Peyer's patch (tissue), 4 donors: ENCODE data around the gene SAMSN1. TPM values are rescaled to one million over a fixed set of nuclear protein-coding genes. Genes with fewer than 3 reads are reported as not detected.
A peak's percentile ranks its signal among the peaks of the same experiment; 100 is the strongest.
"Not testable (repeated sequence)": the region's sequence is repeated elsewhere in the genome, so short reads cannot be mapped to it uniquely, and the experiment has no call there.

Experiments
- DNase-seq, 3 donors: peaks; one replicate each; pipeline ENCODE4 v3.0.0-alpha.2; 2017 to 2019
- H3K27ac ChIP-seq, 4 donors: fragments of 200-600 bp; sonication (generic); one replicate each; pipeline ENCODE4 v1.5.1; 2016 to 2019
- H3K27me3 ChIP-seq, 2 donors: fragments of 200-600 bp; sonication (generic); one replicate each; pipeline ENCODE4 v1.5.1; 2019
- H3K36me3 ChIP-seq, 3 donors: fragments of 200-600 bp; sonication (generic); one replicate each; pipeline ENCODE4 v1.5.1; 2016 to 2019
- H3K4me1 ChIP-seq, 4 donors: fragments of 200-600 bp; sonication (generic); one replicate each; pipeline ENCODE4 v1.5.1; 2016 to 2019
- H3K4me3 ChIP-seq, 4 donors: fragments of 200-600 bp; sonication (generic); 1 replicate in 3 of 4; 2 replicates in 1 of 4; pipeline ENCODE4 v1.5.1; 2016 to 2019; ENCODE audit warnings: mild to moderate bottlenecking in 1 of 4
- H3K9me3 ChIP-seq, 4 donors: fragments of 200-600 bp; sonication (generic); one replicate each; pipeline ENCODE4 v1.5.1; 2016 to 2019; ENCODE audit warnings: mild to moderate bottlenecking in 1 of 4
- CTCF ChIP-seq, 6 experiments: fragments of 450-650 bp in 4 of 6; fragments of 200-600 bp in 2 of 6; sonication (generic) in 1 of 6; IDR thresholded peaks; one replicate each; pipeline ENCODE4 v1.5.1; 2017 to 2019; ENCODE audit warnings: antibody characterized with exemption in 6 of 6, mild to moderate bottlenecking in 3 of 6, moderate library complexity in 1 of 6
- POLR2A ChIP-seq, 2 donors: fragments of 450-650 bp; IDR thresholded peaks; one replicate each; pipeline ENCODE4 v1.5.1; 2017; ENCODE audit warnings: antibody characterized with exemption in 2 of 2, mild to moderate bottlenecking in 2 of 2, moderate library complexity in 2 of 2
- total RNA-seq, 4 donors: library from RNA; depleted of rRNA; stranded (reverse); fragments of >200 nt; gene quantifications; one replicate each; pipeline ENCODE4 v1.1.0, GENCODE V29; 2016

SAMSN1 gene
- total RNA-seq, 4 donors from 2014 or later = 0.57 to 56.1 (median 2.2) TPM

GRCh38 chr21:14551741-14552140, 5.6 kb upstream of the SAMSN1 start:
- no peak overlapping the region for H3K4me3 ChIP-seq
- TF ChIP-seq CTCF (IDR thresholded peaks at IDR 0.05) (no peak), POLR2A (IDR thresholded peaks at IDR 0.05) (no peak)
- H3K36me3 ChIP-seq = no peaks in the 10 kb centered on the region
- H3K27ac ChIP-seq = no peak overlapping the region
- no peaks in the 10 kb centered on the region for H3K9me3 ChIP-seq
- peaks cover 0 to 4% (median 0%) of the 10 kb centered on the region in 4 donors for H3K4me1 ChIP-seq
- no peak for DNase-seq
- no peaks in the 10 kb centered on the region for H3K27me3 ChIP-seq

- Histone ChIP-seq H3K36me3 (no peaks in the 10 kb centered on the region), H3K9me3 (no peaks in the 10 kb centered on the region), H3K27me3 (no peaks in the 10 kb centered on the region), H3K4me3 (no peak overlapping the region), H3K27ac (no peak overlapping the region), H3K4me1 (no peaks in the 10 kb centered on the region)
- TF ChIP-seq POLR2A (IDR thresholded peaks at IDR 0.05) (no peak), CTCF (IDR thresholded peaks at IDR 0.05) (no peak)
- no peak for DNase-seq
Observed at GRCh38 chr21:14550135-14550534, 4.0 kb upstream of the SAMSN1 start.

- DNase-seq = no peak
- no peaks in the 10 kb centered on the region for H3K36me3 ChIP-seq
- H3K27me3 ChIP-seq = no peaks in the 10 kb centered on the region
- H3K4me3 ChIP-seq = no peak overlapping the region
- peak overlapping the region in 1 of 4 donors; percentile 27 for H3K27ac ChIP-seq
- no peaks in the 10 kb centered on the region for H3K9me3 ChIP-seq
- TF ChIP-seq POLR2A (IDR thresholded peaks at IDR 0.05) (no peak), CTCF (IDR thresholded peaks at IDR 0.05) (no peak)
- no peaks in the 10 kb centered on the region for H3K4me1 ChIP-seq
Observed at GRCh38 chr21:14548779-14549178, 2.7 kb upstream of the SAMSN1 start.

- H3K27ac ChIP-seq = peak overlapping the region in 2 of 4 donors; percentile 12 to 27
- TF ChIP-seq POLR2A (IDR thresholded peaks at IDR 0.05) (no peak), CTCF (IDR thresholded peaks at IDR 0.05) (no peak)
- H3K27me3 ChIP-seq = no peaks in the 10 kb centered on the region
- no peak for DNase-seq
- H3K4me3 ChIP-seq = no peak overlapping the region
- H3K4me1 ChIP-seq = no peaks in the 10 kb centered on the region
- H3K36me3 ChIP-seq = no peaks in the 10 kb centered on the region
- no peaks in the 10 kb centered on the region for H3K9me3 ChIP-seq
Observed at GRCh38 chr21:14547834-14548513, 1.9 kb upstream of the SAMSN1 start.

- H3K27me3 ChIP-seq, DNase-seq, H3K9me3 ChIP-seq, H3K4me3 ChIP-seq, H3K36me3 ChIP-seq, H3K4me1 ChIP-seq: not testable (repeated sequence)
- H3K27ac ChIP-seq = peak overlapping the region in 2 of 4 donors; percentile 56 to 70
Observed at GRCh38 chr21:14546719-14547118, 604 bp upstream of the SAMSN1 start.

GRCh38 chr21:14543983-14544382, 2.1 kb downstream of the SAMSN1 start:
- TF ChIP-seq CTCF (IDR thresholded peaks at IDR 0.05) = no peak
- Histone ChIP-seq H3K9me3 (no peaks in the 10 kb centered on the region), H3K27me3 (no peaks in the 10 kb centered on the region), H3K27ac (peak overlapping the region in 3 of 4 donors; percentile 36 to 70 (median 56)), H3K36me3 (no peaks in the 10 kb centered on the region), H3K4me1 (no peaks in the 10 kb centered on the region), H3K4me3 (peak overlapping the region in 3 of 4 donors; percentile 19 to 42 (median 20))
- DNase-seq = no peak
